22Rv1 (cell line): ENCODE data around the gene RNGTT.

ENCODE experiments used
- ZFX ChIP-seq: fragments of 450-650 bp; IDR thresholded peaks from 2 replicates; pipeline ENCODE4 v1.6.1; 2017; ENCODE audit warnings: antibody characterized with exemption, borderline replicate concordance
- TF ChIP-seq, protein P1 (sequence below): fragments of 450-650 bp; IDR thresholded peaks from 2 replicates; pipeline ENCODE4 v1.5.1; 2017; ENCODE audit warnings: mild to moderate bottlenecking

DNA sequence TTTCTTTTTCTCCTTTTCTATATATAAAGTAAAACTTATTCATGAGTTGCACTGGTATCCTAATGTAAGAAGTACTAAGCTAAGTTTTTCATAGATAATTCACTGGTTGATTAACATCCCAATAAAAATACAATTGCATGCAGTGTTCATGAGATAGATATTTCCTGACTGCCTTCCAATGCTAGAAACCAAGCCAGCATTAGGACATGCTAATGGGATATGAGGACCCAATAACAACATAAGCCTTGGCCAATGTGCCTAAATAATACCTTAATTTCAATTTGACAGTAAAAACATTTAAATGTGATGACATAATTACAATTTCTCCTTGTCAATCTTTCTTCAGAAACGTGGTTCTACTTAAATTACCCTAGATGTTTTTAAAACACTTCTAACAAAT, 152.7 kb downstream of the RNGTT start:
- TF ChIP-seq, protein P1, sequence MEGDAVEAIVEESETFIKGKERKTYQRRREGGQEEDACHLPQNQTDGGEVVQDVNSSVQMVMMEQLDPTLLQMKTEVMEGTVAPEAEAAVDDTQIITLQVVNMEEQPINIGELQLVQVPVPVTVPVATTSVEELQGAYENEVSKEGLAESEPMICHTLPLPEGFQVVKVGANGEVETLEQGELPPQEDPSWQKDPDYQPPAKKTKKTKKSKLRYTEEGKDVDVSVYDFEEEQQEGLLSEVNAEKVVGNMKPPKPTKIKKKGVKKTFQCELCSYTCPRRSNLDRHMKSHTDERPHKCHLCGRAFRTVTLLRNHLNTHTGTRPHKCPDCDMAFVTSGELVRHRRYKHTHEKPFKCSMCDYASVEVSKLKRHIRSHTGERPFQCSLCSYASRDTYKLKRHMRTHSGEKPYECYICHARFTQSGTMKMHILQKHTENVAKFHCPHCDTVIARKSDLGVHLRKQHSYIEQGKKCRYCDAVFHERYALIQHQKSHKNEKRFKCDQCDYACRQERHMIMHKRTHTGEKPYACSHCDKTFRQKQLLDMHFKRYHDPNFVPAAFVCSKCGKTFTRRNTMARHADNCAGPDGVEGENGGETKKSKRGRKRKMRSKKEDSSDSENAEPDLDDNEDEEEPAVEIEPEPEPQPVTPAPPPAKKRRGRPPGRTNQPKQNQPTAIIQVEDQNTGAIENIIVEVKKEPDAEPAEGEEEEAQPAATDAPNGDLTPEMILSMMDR: no peak
- TF ChIP-seq ZFX: no peak
